PC-3 (cell line): ENCODE results near the gene CYP11A1.
"Not testable (repeated sequence)": the region's sequence is repeated elsewhere in the genome, so short reads cannot be mapped to it uniquely, and the experiment has no call there.

Experiments used
- CTCF ChIP-seq: fragments of 300-600 bp; sonication (generic); conservative IDR thresholded peaks from 2 replicates; pipeline ENCODE4 v1.5.1; 2017; ENCODE audit warnings: antibody characterized with exemption, low read depth, mild to moderate bottlenecking, low read length
- EZH2phosphoT487 ChIP-seq: fragments of 300-600 bp; sonication (generic); IDR thresholded peaks from 2 replicates; pipeline ENCODE4 v1.6.1; 2018; ENCODE audit warnings: mild to moderate bottlenecking, antibody characterized with exemption, low read length, borderline replicate concordance

GRCh38 chr15:74359376-74359775, 8.1 kb downstream of the CYP11A1 start:
- not testable (repeated sequence) for TF ChIP-seq CTCF, EZH2phosphoT487
